Measurements from ENCODE around the gene NEK6.
"Not testable (repeated sequence)": the region's sequence is repeated elsewhere in the genome, so short reads cannot be mapped to it uniquely, and the experiment has no call there.

The NEK6 gene

GRCh38 chr9:124231095-124231737, 26.5 kb upstream of the NEK6 start:
- H3K27me3 ChIP-seq (ENCODE audit: insufficient read depth, poor library complexity, severe bottlenecking): no peaks in the 10 kb centered on the region
- no peak overlapping the region for H3K4me3 ChIP-seq (replicated peaks; ENCODE audit: insufficient read depth, low read length)
- no peak for DNase-seq (ENCODE audit: low read depth in 1 of 2, low spot score in 1 of 2)
- no peak overlapping the region for H3K27ac ChIP-seq (replicated peaks)
- TF ChIP-seq SPI1 (IDR thresholded peaks at IDR 0.05; ENCODE audit: borderline replicate concordance, low read depth) (peak; percentile 62), GABPA (IDR thresholded peaks at IDR 0.05; ENCODE audit: low read depth) (no peak)

- Histone ChIP-seq H3K27me3 (ENCODE audit: insufficient read depth, poor library complexity, severe bottlenecking) (no peaks in the 10 kb centered on the region), H3K27ac (replicated peaks) (no peak overlapping the region), H3K4me3 (replicated peaks; ENCODE audit: insufficient read depth, low read length) (no peak overlapping the region)
- TF ChIP-seq REST (IDR thresholded peaks at IDR 0.05; ENCODE audit: insufficient replicate concordance, low read depth) (no peak), GABPA (IDR thresholded peaks at IDR 0.05; ENCODE audit: low read depth) (no peak), SPI1 (IDR thresholded peaks at IDR 0.05; ENCODE audit: borderline replicate concordance, low read depth) (no peak), CTCF (IDR thresholded peaks at IDR 0.05; ENCODE audit: insufficient read depth, low read length) (no peak), POLR2AphosphoS5 (IDR thresholded peaks at IDR 0.05; ENCODE audit: low read depth) (no peak)
- no peak for DNase-seq (ENCODE audit: low read depth in 1 of 2, low spot score in 1 of 2)
These were observed 19.1 kb upstream of the NEK6 start for GRCh38 chr9:124238546-124239140.

GRCh38 chr9:124239249-124240073, 18.3 kb upstream of the NEK6 start:
- DNase-seq (ENCODE audit: low read depth in 1 of 2, low spot score in 1 of 2): peak in 1 of 2 experiments; percentile 90
- H3K27ac ChIP-seq (replicated peaks): no peak overlapping the region
- H3K4me3 ChIP-seq (replicated peaks; ENCODE audit: insufficient read depth, low read length): no peak overlapping the region
- H3K27me3 ChIP-seq (ENCODE audit: insufficient read depth, poor library complexity, severe bottlenecking): no peaks in the 10 kb centered on the region
- TF ChIP-seq REST (IDR thresholded peaks at IDR 0.05; ENCODE audit: insufficient replicate concordance, low read depth) (no peak), SPI1 (IDR thresholded peaks at IDR 0.05; ENCODE audit: borderline replicate concordance, low read depth) (peak; percentile 25; the same call in 1 of the 2 replicates), POLR2AphosphoS5 (IDR thresholded peaks at IDR 0.05; ENCODE audit: low read depth) (no peak)

GRCh38 chr9:124242331-124243194, 15.2 kb upstream of the NEK6 start:
- peak; percentile 43; the same call in 1 of the 2 replicates for TF ChIP-seq SPI1 (IDR thresholded peaks at IDR 0.05; ENCODE audit: borderline replicate concordance, low read depth)
- no peak for TF ChIP-seq CTCF (IDR thresholded peaks at IDR 0.05; ENCODE audit: insufficient read depth, low read length)
- TF ChIP-seq GABPA (IDR thresholded peaks at IDR 0.05; ENCODE audit: low read depth): peak; percentile 60
- Histone ChIP-seq H3K27ac (replicated peaks) (peak overlapping the region; percentile 54), H3K27me3 (ENCODE audit: insufficient read depth, poor library complexity, severe bottlenecking) (no peaks in the 10 kb centered on the region), H3K4me3 (replicated peaks; ENCODE audit: insufficient read depth, low read length) (peak overlapping the region; percentile 7; the same call in 1 of the 2 replicates)
- DNase-seq (ENCODE audit: low read depth in 1 of 2, low spot score in 1 of 2): peak; percentile 68 to 75

- not testable (repeated sequence) for DNase-seq (ENCODE audit: low read depth in 1 of 2, low spot score in 1 of 2); H3K27me3 ChIP-seq (ENCODE audit: insufficient read depth, poor library complexity, severe bottlenecking); H3K4me3 ChIP-seq (replicated peaks; ENCODE audit: insufficient read depth, low read length); H3K27ac ChIP-seq (replicated peaks)
These were observed 10.4 kb upstream of the NEK6 start for GRCh38 chr9:124247393-124247792.
